WTC11 (cell line): ENCODE measurements around the gene ITPRID2.

Source experiments
- ESRRA ChIP-seq: sonication (generic); formaldehyde crosslinking; IDR thresholded peaks from 2 replicates; pipeline ENCODE4 v1.8.1; 2022; ENCODE audit warnings: mild to moderate bottlenecking, missing genetic modification reagents, borderline replicate concordance
- FOXP1 ChIP-seq: sonication (generic); formaldehyde crosslinking; IDR thresholded peaks from 2 replicates; pipeline ENCODE4 v1.8.0; 2022; ENCODE audit warnings: missing genetic modification reagents, mild to moderate bottlenecking, moderate library complexity, borderline replicate concordance
- SMAD4 ChIP-seq: sonication (generic); formaldehyde crosslinking; IDR thresholded peaks from 2 replicates; pipeline ENCODE4 v1.8.0; 2022; ENCODE audit warnings: mild to moderate bottlenecking, missing genetic modification reagents
- SP1 ChIP-seq: sonication (generic); formaldehyde crosslinking; conservative IDR thresholded peaks from 2 replicates; pipeline ENCODE4 v1.8.1; 2022; ENCODE audit warnings: missing genetic modification reagents
- TEAD1 ChIP-seq: sonication (generic); formaldehyde crosslinking; IDR thresholded peaks from 2 replicates; pipeline ENCODE4 v1.8.0; 2022; ENCODE audit warnings: mild to moderate bottlenecking, missing genetic modification reagents
- ZNF121 ChIP-seq: sonication (generic); formaldehyde crosslinking; IDR thresholded peaks from 2 replicates; pipeline ENCODE4 v1.8.0; 2023; ENCODE audit warnings: missing genetic modification reagents
- TF ChIP-seq, protein P1 (sequence below): fragments of 200-600 bp; IDR thresholded peaks from 2 replicates; pipeline ENCODE4 v1.8.0; 2022; ENCODE audit warnings: antibody characterized with exemption
- TF ChIP-seq, protein P2 (sequence below): sonication (generic); formaldehyde crosslinking; IDR thresholded peaks from 2 replicates; pipeline ENCODE4 v1.8.1; 2023; ENCODE audit warnings: mild to moderate bottlenecking, missing genetic modification reagents
- TF ChIP-seq, protein P3 (sequence below): sonication (generic); formaldehyde crosslinking; IDR thresholded peaks from 2 replicates; pipeline ENCODE4 v1.8.1; 2022; ENCODE audit warnings: missing genetic modification reagents, borderline replicate concordance
- TF ChIP-seq, protein P4 (sequence below): sonication (generic); formaldehyde crosslinking; IDR thresholded peaks from 2 replicates; pipeline ENCODE4 v1.8.1; 2023; ENCODE audit warnings: mild to moderate bottlenecking, missing genetic modification reagents, moderate library complexity
- TF ChIP-seq, protein P5 (sequence below): sonication (generic); formaldehyde crosslinking; IDR thresholded peaks from 2 replicates; pipeline ENCODE4 v1.8.0; 2022; ENCODE audit warnings: mild to moderate bottlenecking, missing genetic modification reagents

DNA sequence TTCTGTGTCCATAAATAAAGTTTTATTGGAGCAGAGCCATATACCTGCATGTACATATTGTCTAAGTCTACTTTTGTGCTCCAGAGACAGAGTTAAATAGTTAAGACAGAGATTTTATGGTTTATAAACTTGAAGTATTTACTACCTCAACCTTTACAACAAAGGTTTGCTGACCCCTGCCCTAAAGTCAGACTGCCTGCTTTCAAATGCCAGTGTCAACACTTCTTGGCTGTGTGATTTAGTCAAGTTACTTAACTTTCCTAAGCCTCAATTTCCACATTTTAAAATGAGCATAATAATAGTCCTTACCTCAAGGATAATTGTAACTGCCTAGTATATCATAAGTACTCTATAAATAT, 44.4 kb upstream of the ITPRID2 start:
- TF ChIP-seq, protein P1, sequence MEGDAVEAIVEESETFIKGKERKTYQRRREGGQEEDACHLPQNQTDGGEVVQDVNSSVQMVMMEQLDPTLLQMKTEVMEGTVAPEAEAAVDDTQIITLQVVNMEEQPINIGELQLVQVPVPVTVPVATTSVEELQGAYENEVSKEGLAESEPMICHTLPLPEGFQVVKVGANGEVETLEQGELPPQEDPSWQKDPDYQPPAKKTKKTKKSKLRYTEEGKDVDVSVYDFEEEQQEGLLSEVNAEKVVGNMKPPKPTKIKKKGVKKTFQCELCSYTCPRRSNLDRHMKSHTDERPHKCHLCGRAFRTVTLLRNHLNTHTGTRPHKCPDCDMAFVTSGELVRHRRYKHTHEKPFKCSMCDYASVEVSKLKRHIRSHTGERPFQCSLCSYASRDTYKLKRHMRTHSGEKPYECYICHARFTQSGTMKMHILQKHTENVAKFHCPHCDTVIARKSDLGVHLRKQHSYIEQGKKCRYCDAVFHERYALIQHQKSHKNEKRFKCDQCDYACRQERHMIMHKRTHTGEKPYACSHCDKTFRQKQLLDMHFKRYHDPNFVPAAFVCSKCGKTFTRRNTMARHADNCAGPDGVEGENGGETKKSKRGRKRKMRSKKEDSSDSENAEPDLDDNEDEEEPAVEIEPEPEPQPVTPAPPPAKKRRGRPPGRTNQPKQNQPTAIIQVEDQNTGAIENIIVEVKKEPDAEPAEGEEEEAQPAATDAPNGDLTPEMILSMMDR, result no peak
- TF ChIP-seq, protein P2, sequence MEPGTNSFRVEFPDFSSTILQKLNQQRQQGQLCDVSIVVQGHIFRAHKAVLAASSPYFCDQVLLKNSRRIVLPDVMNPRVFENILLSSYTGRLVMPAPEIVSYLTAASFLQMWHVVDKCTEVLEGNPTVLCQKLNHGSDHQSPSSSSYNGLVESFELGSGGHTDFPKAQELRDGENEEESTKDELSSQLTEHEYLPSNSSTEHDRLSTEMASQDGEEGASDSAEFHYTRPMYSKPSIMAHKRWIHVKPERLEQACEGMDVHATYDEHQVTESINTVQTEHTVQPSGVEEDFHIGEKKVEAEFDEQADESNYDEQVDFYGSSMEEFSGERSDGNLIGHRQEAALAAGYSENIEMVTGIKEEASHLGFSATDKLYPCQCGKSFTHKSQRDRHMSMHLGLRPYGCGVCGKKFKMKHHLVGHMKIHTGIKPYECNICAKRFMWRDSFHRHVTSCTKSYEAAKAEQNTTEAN (CRISPR knock-in tag), result no peak
- TF ChIP-seq, protein P3, sequence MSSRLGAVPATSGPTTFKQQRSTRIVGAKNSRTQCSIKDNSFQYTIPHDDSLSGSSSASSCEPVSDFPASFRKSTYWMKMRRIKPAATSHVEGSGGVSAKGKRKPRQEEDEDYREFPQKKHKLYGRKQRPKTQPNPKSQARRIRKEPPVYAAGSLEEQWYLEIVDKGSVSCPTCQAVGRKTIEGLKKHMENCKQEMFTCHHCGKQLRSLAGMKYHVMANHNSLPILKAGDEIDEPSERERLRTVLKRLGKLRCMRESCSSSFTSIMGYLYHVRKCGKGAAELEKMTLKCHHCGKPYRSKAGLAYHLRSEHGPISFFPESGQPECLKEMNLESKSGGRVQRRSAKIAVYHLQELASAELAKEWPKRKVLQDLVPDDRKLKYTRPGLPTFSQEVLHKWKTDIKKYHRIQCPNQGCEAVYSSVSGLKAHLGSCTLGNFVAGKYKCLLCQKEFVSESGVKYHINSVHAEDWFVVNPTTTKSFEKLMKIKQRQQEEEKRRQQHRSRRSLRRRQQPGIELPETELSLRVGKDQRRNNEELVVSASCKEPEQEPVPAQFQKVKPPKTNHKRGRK (CRISPR knock-in tag), result no peak
- TF ChIP-seq SMAD4 (CRISPR knock-in tag), result no peak
- no peak for TF ChIP-seq FOXP1 (CRISPR knock-in tag)
- TF ChIP-seq SP1 (CRISPR knock-in tag), result no peak
- TF ChIP-seq, protein P4, sequence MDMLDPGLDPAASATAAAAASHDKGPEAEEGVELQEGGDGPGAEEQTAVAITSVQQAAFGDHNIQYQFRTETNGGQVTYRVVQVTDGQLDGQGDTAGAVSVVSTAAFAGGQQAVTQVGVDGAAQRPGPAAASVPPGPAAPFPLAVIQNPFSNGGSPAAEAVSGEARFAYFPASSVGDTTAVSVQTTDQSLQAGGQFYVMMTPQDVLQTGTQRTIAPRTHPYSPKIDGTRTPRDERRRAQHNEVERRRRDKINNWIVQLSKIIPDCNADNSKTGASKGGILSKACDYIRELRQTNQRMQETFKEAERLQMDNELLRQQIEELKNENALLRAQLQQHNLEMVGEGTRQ (CRISPR knock-in tag), result no peak
- no peak for TF ChIP-seq ESRRA
- TF ChIP-seq, protein P5, sequence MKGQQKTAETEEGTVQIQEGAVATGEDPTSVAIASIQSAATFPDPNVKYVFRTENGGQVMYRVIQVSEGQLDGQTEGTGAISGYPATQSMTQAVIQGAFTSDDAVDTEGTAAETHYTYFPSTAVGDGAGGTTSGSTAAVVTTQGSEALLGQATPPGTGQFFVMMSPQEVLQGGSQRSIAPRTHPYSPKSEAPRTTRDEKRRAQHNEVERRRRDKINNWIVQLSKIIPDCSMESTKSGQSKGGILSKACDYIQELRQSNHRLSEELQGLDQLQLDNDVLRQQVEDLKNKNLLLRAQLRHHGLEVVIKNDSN (CRISPR knock-in tag), result no peak
- TF ChIP-seq TEAD1, result no peak
- no peak for TF ChIP-seq ZNF121 (CRISPR knock-in tag)
